Activated gamma-delta T cell treated with Interleukin-2 at 50 U/mL for 16 hours (primary cell): ENCODE data around the gene KRT12.

Experiments
- DNase-seq: peaks from one replicate; pipeline ENCODE4 v3.0.0-alpha.2; 2020

KRT12 gene

DNA sequence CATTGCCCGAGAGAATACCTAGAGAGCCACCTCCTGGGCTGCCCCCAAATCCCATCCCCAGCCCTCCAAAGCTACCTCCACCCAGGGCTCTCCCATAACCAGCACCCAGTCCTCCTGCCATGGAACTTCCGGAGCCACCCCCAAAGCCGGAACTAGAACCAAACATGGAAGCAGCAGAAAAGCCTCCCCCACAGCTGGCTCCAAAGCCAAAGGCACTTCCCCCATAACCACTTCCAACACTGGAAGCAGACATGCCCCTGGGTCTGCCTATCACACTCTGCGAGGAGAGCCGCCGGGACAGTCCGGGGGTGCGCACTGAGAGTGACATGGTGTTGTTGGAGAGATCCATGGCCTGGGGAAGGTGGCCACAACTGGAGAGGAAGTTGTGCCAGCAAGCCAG is at the start of gene KRT12:
Gene KRT12, minus strand, starts transcription at position 386 of the 400 bp plus-strand sequence. Its CDS starts 37 bp downstream, at position 349.
- DNase-seq: no peak

DNA sequence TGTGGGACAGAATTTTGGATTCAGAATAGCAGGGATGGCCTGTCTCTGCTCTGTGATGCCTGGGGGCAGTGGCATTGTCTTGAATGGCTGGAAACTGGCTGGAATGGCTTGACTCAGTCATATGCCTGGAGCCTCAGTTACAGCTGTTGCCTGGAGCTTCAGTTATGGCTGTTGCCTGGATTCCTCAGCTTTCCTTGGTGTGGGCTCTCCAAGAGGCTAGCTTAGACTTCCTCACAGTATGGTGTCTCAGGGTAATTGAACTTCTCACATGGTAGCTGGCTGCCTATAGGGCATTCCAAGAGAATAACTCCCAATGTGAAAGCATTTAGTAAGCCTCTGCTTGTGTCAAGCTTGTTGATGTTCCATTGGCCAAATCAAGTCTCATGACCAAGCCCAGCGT is 49.3 kb upstream of the KRT12 start:
- DNase-seq: no peak

DNA sequence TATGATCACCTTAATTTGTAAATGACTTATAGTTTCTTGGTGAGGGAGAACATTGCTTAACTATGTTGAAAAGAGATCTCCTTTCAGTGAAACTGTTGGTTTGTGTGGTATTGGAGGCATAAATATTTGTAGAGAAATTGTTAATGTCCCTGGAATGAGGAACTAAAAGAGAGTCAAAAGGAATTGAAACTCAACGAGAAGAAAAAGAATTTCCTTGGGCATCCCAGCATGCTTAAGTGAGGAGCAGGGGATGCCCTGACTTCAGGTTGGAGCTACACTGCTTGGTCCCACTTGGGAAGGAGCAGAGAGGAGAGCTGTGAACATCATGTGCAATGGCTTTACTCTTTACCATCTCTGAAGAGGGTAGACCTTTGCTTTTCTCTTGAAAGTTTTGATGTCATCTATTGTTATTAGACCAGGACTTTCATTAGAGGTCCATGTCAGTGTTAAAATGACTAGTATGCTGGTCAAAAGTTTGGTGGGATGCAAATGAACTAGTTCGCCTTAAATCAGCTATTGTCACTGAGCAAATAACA is 48.8 kb upstream of the KRT12 start:
- DNase-seq: no peak

DNA sequence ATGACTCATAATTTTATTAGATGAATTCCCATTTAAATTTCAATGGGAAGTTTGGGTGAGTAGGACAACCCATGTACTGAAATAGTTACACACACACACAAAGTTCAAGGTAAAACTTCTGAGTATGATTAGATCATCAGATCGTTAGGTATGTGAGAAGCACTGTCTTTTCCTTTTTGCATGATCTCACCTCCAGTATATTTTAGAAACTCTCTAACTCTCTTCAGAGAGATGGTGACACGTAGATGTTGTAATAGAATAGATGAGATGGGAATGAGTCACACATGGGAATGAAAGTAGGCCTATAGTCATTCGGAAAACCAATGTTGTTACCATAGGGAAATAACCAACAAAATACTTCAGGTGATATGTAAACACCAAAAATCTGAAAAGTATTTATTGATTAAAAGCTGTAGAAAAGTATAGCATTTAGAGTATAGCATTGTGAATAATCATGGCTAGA is 48.2 kb upstream of the KRT12 start:
- DNase-seq: no peak

DNA sequence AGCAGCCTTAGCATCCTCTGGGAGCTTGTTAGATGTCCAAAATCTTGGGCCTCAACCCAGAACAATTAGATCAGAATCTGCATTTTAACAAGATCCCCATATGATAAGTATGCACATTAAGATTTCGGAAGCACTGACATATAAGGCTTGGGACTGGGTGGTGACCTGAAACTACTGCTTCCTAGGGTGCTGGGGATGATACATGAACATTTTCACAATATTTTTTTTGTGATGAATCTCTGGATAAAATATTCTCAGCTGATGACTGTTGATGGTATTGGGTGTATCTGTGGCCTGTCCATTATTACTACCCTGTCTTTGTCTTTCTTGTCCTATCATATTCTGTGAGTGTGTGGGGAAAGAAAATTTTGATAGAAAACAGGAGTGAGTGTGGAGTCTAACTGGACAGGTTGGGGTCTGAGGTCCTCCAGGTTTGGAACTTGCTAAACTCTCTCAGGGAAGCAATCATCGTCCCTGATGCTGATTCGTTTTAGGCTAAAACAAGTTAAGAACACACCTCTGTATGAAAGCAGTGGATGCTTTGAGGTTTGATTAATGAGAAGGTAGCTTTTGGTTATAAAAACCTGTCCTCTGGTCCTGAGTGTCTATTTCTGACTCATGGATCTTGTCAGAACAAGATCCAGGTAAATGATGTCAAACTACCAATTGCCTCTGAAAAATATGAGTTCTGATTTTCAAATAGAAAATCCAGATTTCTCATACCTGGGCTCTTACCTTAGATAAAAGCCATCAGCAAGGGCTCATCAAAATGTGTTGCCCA is 47.2 kb upstream of the KRT12 start:
- no peak for DNase-seq

DNA sequence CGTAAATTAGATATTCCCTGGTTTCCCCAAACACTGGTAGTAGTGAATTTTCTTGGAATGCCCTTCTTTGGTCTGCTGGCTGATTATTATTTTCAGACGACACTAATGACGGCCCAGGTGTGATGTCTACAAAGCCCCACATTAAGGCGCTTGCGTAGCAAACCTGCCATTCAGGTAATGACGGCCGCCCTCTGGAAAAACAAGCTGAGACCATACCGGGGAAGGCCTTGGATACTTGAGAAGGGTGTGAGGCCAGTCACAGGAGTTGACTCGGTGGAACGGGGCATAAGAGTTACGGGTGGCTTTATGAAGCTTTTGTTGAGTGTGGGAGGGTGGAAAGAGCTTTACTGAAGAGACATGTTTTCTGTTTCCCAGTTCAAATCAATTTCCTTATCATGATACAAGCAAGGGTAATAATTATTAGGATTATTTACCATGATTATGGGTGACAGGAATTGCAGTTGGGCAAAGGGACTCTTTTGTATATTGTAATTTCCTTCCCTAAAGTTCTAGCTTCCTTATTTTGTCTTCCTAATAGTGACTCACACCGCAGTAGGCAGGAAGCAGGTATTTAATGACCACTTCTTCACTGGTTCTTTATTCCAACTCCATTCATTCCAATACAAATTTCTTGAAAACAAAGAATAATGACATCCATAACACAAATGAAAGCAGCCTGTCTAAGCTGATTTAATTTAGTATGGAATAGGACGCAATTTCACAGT is 45.6 kb upstream of the KRT12 start:
- no peak for DNase-seq

DNA sequence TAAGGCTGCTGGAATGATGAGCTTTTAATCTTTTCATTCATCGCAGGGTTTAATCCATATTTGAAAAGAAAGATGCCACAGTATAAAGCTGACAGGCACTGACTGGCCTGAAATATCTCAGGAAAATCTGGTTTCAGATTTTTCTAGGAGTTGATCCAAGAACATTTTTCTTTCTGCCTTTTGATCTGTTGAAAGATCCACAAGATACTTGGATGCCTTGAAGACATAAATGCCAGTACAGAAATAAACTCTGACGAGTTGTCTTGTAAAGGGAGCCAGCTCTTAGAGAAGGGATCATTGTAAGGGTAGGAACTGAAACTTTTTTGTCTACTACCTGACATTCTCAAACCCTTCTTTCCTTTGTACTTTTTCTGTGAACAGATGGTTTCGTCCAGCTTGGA is 43.4 kb upstream of the KRT12 start:
- no peak for DNase-seq

DNA sequence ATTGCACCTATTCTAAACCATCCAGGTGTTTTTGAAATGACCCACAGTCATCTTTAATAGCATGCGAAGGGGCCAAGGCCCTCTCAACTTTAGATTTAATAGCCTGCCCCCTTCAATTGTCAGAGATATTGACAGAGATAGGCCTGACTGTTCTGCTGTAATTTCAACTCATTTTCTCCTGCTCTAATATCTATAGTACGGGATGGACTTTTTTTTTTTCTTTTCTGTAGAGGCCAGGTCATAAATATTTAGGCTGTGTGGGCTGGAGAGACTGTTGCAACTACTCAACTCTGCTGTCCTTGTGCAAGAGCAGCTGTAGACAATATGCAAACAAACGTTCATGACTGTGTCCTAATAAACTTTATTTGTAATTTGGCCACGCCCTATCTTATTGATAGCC is 42.7 kb upstream of the KRT12 start:
- DNase-seq: no peak

DNA sequence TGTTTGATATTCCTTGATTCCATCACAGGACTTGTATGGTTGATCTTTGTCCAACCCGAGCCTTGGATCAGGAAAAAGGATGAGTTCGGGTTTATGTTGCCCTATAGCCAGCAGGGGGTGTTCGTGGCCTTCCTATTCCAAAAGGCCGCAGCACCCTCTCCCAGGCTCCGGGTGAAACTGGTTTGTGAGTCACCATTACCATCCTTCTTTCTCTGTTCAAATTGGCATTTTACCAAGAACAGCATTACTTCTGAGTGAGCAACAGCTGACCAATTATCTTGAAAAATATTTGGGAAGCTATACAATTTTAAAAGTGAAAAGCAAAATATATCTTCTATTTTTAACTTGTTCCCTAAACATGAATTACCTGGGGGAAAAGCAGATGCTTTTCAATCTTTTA is 42.3 kb upstream of the KRT12 start:
- peak; percentile 62 for DNase-seq

DNA sequence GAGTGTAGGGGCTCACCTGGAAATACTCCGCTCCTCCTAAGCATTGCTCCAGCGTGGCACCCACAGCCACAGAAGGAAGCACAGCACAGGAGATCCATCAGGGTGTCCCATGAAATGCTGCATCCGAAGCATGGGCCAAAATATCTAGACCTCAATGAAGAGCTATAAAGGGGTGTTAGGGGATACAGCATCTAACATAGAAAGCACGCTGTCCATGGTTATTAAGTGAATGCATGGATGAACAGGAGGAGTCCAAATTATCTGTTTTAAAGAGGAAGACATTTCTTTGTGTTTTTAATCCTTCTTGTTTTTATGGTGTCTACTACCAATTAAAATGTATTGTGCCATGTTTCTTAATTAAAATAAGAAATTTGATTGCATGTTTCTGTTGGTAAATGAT is 39.6 kb upstream of the KRT12 start:
- DNase-seq: no peak

DNA sequence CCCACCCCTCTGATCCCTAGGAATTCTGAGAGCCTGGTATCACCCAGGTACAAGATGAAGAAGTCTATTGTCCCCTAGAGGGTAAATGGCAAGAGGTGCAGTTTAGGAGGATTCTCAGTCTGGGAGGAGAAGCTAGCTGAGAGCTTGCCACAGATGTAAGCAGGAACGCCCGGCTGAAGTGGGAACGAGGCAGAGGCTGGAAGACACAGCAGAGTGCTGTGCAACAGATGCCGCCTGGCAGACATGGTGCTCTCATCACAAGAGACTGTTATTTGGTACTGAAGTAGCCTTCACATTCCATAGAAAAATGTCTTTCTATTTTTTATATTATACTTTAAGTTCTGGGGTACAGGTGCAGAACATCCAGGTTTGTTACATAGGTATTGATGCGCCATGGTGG is 38.3 kb upstream of the KRT12 start:
- no peak for DNase-seq

DNA sequence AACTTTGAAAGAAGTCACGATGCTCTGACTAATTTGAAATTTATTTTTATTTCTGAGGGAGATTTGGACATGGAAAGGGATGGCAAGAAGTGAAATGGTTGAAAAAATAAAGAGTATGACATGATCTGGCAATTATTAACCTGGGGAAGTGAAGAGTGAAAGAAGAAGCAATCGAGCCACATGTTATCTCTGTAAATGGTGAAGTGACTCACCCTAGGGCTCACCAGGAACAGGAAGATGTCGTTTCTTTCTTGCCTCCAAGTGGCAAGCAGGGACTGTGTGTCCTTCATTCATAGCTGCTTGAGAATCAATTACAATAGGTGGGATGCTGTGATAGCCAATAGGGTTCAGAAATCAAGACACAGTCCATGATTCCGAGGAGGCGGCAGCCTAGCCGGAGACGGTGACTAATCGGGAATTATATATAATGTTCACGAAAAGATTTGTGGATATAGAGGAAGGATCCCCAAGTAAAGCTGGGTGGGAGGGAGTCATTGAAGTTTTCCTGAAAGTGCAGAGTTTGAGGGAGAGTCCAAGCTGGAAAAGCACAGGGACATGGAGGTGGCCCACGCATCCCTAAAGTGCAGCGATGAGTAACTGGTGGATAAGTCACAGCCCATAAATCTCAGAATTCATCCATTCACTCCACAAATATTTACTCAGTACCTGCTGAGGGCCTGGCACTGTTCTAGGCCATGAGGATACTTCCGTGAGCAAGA is 36.3 kb upstream of the KRT12 start:
- no peak for DNase-seq

DNA sequence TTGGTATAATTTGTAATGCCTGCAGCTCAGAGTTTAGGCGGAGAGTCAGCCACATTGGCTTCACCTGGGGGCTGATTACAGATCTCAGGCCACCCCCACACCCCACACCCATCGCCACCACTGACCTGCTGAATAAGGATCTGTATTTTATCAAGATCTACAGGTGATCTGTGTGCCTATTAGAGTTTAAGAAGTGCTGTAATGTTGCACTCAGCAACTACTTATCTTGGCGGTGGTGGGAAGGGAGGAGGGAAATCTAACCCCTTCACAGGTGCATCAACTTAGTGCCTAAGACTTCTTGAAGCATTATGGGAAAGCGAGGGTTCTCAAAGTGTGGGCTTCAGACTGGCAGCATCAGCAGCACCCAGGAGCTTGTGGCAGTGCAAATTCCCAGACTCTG is 35.5 kb upstream of the KRT12 start:
- DNase-seq: no peak

DNA sequence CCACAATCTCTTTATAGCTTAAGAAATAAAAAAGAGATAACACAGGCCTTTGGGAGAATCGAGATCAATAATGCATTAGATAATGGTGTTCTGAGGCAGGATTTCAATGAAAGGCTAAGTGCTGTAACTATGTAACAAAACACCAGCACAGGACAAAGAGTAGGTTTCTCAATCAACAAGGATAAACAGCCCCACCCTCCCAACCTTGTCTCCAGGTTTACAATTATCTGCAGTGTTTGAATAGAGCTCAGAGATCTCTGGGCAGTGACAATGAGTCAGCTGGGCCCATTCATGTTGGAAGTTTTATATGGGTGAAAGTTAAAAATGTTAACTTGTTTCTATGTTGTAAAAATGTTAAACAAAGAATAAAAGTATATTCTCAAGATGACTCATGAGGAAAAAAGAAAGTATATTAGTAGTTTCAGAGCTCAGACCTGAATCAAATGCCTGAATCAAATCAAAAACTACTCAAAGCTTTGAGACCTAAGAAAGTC is 35.0 kb upstream of the KRT12 start:
- no peak for DNase-seq

DNA sequence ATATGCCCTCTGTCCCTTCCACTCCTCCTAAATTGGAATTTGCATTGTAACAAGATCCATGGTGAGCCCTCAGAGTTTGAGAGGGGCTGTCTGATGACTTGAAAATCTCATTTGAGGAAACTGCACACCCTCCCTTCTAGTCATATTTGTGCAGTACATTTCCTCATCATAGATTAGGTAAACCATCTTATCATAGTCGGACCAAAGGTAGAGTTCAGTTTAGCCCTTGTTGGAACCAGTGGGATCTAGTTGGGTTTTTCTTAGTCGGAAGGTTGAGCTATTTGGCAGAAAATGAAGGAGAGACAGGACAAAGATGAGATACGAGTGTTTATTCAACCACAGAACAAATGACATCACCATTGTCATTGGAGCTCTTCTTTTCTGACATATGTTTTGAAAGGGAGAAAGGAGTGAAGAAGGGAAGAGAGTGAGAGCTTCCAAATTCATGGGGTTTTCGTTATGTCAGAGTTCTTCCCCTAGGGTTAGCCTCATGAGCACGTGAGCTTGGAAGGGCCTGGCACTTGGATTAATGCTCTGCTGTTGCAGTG is 33.9 kb upstream of the KRT12 start:
- DNase-seq: no peak

DNA sequence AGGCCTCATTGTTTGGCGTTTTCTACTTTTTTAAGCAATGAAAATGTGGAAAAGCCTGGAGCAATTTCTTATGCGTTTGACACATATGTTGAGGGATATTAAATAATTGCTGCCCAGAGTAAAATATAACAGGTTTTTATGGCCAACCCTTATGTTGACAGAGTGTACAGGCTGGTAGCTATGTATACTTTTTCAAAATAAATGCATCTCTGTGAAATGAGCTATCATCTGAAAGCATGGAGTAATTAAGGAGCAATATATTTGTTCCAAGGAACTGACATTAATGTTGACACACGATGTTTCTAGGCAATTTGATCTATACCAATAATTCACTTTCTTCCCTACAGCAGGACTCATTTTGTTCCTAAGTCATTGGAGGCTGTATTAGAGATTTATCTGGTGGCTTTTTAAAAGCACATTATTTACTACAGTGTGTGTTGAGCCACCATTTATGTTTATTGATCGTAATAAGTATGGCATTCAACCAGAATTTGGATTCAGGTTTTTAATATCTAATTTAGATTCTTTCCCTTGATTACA is 30.0 kb upstream of the KRT12 start:
- DNase-seq: no peak

DNA sequence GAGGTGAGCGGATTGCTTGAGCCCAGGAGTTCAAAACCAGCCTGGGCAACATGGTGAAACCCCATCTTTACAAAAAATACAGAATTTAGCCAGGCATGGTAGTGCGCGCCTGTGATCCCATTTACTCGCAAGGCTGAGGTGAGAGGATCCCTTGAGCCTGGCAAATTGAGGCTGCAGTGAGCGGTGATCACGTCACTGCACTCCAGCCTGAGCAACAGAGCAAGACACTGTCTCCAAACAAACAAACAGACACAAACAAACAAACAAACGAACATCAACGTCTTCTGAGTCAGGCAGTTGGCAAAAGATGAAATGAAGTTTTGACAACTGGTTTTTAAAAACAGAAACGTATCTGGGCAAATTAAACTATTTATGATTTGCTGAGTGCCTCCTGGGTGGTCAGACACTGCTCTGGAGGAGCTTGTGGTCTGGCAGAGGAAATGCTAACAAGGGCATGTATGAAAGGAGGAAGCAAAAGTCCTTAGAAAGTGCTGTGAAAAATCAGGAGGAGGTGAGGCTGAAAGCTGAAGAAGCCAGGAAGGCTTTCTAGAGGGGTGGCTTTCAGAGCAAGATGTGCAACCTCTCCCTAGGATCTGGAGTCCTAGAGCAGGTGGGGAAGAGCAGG is 28.2 kb upstream of the KRT12 start:
- DNase-seq: no peak

DNA sequence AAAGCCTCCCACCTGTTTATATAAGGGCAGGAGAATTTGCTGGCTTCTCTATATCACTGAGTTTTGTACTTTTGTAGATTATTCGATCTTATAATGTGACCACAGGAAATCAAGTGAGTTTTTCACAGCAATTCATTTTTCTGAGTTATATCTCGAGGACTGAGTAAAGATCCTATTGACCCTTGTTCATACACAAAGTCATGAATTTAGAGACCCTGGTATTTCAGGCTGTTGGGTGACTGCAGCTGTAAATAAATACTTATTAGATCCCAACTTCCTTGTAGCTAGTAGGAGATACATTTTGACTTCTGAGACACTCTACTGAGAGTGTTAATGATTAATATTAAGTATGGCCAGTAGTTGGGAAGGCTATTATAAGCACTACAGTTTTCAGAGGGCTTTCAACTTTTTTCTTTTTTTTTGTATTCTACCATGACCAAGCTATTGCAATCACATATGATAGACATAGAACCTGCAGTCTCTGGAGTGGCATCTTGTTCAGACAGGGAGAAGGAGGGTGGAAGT is 21.2 kb upstream of the KRT12 start:
- DNase-seq: no peak

DNA sequence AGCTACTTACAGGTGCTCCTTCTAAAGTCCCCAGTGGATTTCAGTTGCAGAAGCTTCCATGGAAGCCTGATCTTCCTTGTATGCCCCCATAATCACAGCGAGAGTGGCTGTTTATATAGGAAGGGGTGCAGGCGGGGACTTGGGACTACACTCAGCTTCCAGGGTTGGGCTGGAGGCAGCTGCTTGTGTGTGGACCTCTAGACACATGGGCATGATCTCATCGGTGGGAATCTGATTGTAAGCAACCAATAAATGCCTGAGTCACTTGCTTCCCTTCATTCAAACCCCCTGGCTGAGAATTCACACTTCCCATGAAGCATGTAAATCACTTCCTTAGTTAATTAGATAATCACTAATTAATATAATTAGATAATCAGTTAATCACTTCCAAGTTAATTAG is 19.1 kb upstream of the KRT12 start:
- no peak for DNase-seq

DNA sequence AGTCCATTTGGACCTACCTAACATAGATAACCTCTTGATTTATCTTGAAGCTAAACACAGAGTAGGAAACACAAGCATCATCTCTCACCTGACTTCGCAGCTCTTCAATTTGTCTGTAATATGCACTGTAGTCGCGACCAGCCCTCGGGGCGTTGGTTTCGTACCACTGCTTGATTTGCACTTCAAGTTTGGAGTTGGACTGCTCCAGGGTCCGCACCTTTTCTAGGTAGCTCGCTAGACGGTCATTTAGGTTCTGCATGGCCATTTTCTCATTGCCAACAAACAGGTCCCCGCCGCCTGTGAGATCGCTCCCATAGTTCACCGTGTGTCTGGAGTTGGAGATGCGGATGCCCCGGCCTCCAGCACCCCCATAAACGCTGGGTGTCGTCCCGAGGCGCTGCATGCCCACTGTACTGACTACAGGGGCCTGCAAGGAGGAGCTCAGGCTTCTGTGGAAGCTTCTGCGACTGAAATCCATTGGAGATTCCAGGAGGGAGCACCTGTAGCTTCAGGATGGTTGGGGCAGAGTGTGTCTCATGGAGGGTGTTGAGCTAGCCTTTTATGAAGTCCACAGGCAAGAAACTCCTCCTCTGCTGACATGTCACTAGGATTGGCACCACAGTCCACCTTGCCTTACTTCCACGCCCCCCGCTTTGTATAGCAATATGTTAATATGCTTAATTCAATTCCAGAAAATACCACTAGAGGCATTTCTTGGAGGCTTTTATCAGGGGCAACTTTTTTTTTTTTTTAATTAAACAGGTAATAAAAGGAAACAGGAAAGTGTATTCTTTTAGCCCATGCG is 17.9 kb upstream of the KRT12 start, which contains the start of gene KRT20:
Gene KRT20, minus strand, starts transcription at position 535 of the 805 bp plus-strand sequence. Its CDS starts 57 bp downstream, at position 478.
- DNase-seq: no peak
